Endothelial cell of umbilical vein (primary cell): ENCODE measurements around the gene BLTP2.

ENCODE experiments used
- EZH2 ChIP-seq: IDR thresholded peaks from 2 replicates; pipeline ENCODE4 v1.6.1; 2012; ENCODE audit warnings: borderline replicate concordance, low read depth, mild to moderate bottlenecking, moderate library complexity, low read length, inconsistent platforms; ENCODE audit not compliant: severe bottlenecking
- JUN ChIP-seq: IDR thresholded peaks from 2 replicates; pipeline ENCODE4 v1.6.1; 2011; ENCODE audit warnings: borderline replicate concordance, low read depth; ENCODE audit not compliant: insufficient read length, insufficient read depth
- TF ChIP-seq, protein P1 (sequence below), 2 donors: IDR thresholded peaks; 1 replicate in 1 of 2; 2 replicates in 1 of 2; pipeline ENCODE4 v1.5.1; 2011; ENCODE audit warnings: low read length in 2 of 2, mild to moderate bottlenecking in 2 of 2, moderate library complexity in 2 of 2, control low read depth in 1 of 2, inconsistent platforms in 1 of 2, low read depth in 1 of 2; ENCODE audit not compliant: insufficient read depth in 1 of 2; ENCODE audit errors: extremely low read depth in 1 of 2

GRCh38 chr17:28616281-28616680 lies 28.7 kb downstream of the BLTP2 start:
- TF ChIP-seq, protein P1, sequence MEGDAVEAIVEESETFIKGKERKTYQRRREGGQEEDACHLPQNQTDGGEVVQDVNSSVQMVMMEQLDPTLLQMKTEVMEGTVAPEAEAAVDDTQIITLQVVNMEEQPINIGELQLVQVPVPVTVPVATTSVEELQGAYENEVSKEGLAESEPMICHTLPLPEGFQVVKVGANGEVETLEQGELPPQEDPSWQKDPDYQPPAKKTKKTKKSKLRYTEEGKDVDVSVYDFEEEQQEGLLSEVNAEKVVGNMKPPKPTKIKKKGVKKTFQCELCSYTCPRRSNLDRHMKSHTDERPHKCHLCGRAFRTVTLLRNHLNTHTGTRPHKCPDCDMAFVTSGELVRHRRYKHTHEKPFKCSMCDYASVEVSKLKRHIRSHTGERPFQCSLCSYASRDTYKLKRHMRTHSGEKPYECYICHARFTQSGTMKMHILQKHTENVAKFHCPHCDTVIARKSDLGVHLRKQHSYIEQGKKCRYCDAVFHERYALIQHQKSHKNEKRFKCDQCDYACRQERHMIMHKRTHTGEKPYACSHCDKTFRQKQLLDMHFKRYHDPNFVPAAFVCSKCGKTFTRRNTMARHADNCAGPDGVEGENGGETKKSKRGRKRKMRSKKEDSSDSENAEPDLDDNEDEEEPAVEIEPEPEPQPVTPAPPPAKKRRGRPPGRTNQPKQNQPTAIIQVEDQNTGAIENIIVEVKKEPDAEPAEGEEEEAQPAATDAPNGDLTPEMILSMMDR (IDR thresholded peaks at IDR 0.05; ENCODE audit: extremely low read depth in 1 of 2, insufficient read depth in 1 of 2, low read depth in 1 of 2, low read length in 2 of 2) = no peak
- TF ChIP-seq EZH2 (no peak), JUN (no peak)
